Measurements from ENCODE around the gene LMNTD1. TPM values are rescaled to one million over a fixed set of nuclear protein-coding genes. Genes with fewer than 3 reads are reported as not detected.

The LMNTD1 gene
- total and polyA plus RNA-seq, 9 of the 15 experiments (the other 6 are each of a cell fraction or from before 2014, with no cell fraction given), result not detected

- POLR2A ChIA-PET, result interaction anchor here (0.6 kb wide), 1 partner anchor 24 kb away, joined by 3 read pairs; no protein-coding TSS in a partner anchor
Observed at GRCh38 chr12:25531502-25532052, 21.5 kb downstream of the LMNTD1 start.

More at GRCh38 chr12:25531502-25532052, 21.5 kb downstream of the LMNTD1 start:
- Histone ChIP-seq H3K4me1 (replicated peaks in 1 of 2; ENCODE audit: control insufficient read depth in 2 of 2, insufficient read depth in 2 of 2, low read length in 2 of 2) (no peaks in the 10 kb centered on the region), H3K4me2 (ENCODE audit: insufficient read depth, low read length) (no peak overlapping the region), H4K20me1 (replicated peaks; ENCODE audit: control insufficient read depth, insufficient read depth, low read length) (no peaks in the 10 kb centered on the region), H3K36me3 (ENCODE audit: control insufficient read depth, insufficient read depth, low read length) (no peaks in the 10 kb centered on the region), H2AFZ (ENCODE audit: low read depth, low read length) (no peak overlapping the region), H3K27ac (ENCODE audit: extremely low read depth, low read depth, low read length) (no peak overlapping the region), H3K9ac (ENCODE audit: insufficient read depth in 1 of 2, low read depth in 2 of 2, low read length in 2 of 2) (no peak overlapping the region), H3K4me3 (no peak overlapping the region), H3K27me3 (ENCODE audit: control insufficient read depth in 2 of 2, insufficient read depth in 2 of 2, low read length in 2 of 2) (no peaks in the 10 kb centered on the region), H3K79me2 (ENCODE audit: control insufficient read depth, insufficient read depth, low read length) (no peaks in the 10 kb centered on the region), H3K9me1 (ENCODE audit: control insufficient read depth, insufficient read depth, low read length) (no peaks in the 10 kb centered on the region), H3K9me3 (replicated peaks; ENCODE audit: control insufficient read depth, insufficient read depth, low read depth, low read length) (no peaks in the 10 kb centered on the region)
- 0% methylated on average over 2 of the region's 2 CpGs for WGBS (ENCODE audit: insufficient coverage, low coverage, missing lambda C conversion rate)
- CTCF ChIA-PET (ENCODE audit: low intra/inter-chr PET ratio), result no interaction called here
- ATAC-seq, result no peak
- DNase-seq (ENCODE audit: extremely low read depth in 1 of 4, low spot score in 3 of 4), result no peak
- no TSS peak for BruUV-seq (replicated peaks)
- intact Hi-C loops (cut with micrococcal nuclease), result no loop called here
- in situ Hi-C loops (cut with MboI), result no loop called here
- TF ChIP-seq CTCF (IDR thresholded peaks at IDR 0.05 in 2 of 3, conservative IDR thresholded peaks at IDR 0.05 in 1 of 3; ENCODE audit: insufficient read depth in 2 of 3, low read depth in 1 of 3, low read length in 3 of 3), result no peak
- no peak for TF ChIP-seq PYGO2 (tag; IDR thresholded peaks at IDR 0.05)
- no peak for TF ChIP-seq ZBTB8A (IDR thresholded peaks at IDR 0.05; ENCODE audit: partially characterized antibody)
- TF ChIP-seq ZKSCAN3 (CRISPR knock-in tag; IDR thresholded peaks at IDR 0.05), result no peak
- no peak for TF ChIP-seq DNMT1 (IDR thresholded peaks at IDR 0.05)
- no peak for TF ChIP-seq KLF10 (CRISPR knock-in tag; IDR thresholded peaks at IDR 0.05)
- no peak for TF ChIP-seq CUX1 (CRISPR knock-in tag; IDR thresholded peaks at IDR 0.05)
- no peak for TF ChIP-seq ARID2 (IDR thresholded peaks at IDR 0.05)
- no peak for TF ChIP-seq ZBTB17 (CRISPR knock-in tag; IDR thresholded peaks at IDR 0.05)
- TF ChIP-seq KHSRP (IDR thresholded peaks at IDR 0.05), result no peak
- no peak for TF ChIP-seq THAP7 (CRISPR knock-in tag; IDR thresholded peaks at IDR 0.05)
- no peak for FAIRE-seq

Data from K562 (cell line).